Liver (tissue), 3 donors: ENCODE data around the gene MSMB.
"Not testable (repeated sequence)": the region's sequence is repeated elsewhere in the genome, so short reads cannot be mapped to it uniquely, and the experiment has no call there.

Experiments
- CTCF ChIP-seq: fragments of 150-350 bp; IDR thresholded peaks from 2 replicates; pipeline ENCODE4 v1.5.1; 2017; ENCODE audit warnings: improper control_type of control experiment, low read depth, low read length; ENCODE audit not compliant: missing input control
- RAD21 ChIP-seq, 2 donors: IDR thresholded peaks; 2 replicates each; pipeline ENCODE4 v1.6.1; 2016; ENCODE audit warnings: antibody characterized with exemption in 2 of 2, mild to moderate bottlenecking in 2 of 2
- YY1 ChIP-seq: IDR thresholded peaks from 2 replicates; pipeline ENCODE4 v1.6.1; 2016; ENCODE audit warnings: antibody characterized with exemption, mild to moderate bottlenecking
- donor health status: healthy.
- donor health status: healthy.

- TF ChIP-seq CTCF; RAD21 (IDR thresholded peaks at IDR 0.05): not testable (repeated sequence)
- TF ChIP-seq YY1, result peak; percentile 52
These were observed 43.8 kb downstream of the MSMB start for GRCh38 chr10:46002189-46002687.
